ENCODE data around the gene VWCE.
A peak's percentile ranks its signal among the peaks of the same experiment; 100 is the strongest.

The VWCE gene

GRCh38 chr11:61294717-61295595, at the start of gene VWCE:
TSS of gene VWCE (minus strand) at chr11:61295316. CDS start at chr11:61295037, 279 bp downstream.
- DNase-seq (ENCODE audit: low read depth in 2 of 2): peak in 1 of 2 donors; percentile 56

GRCh38 chr11:61343792-61344745, 49.0 kb upstream of the VWCE start:
- no peak for DNase-seq (ENCODE audit: low read depth in 2 of 2)

GRCh38 chr11:61342207-61342803, 47.2 kb upstream of the VWCE start:
- DNase-seq (ENCODE audit: low read depth in 2 of 2): no peak

GRCh38 chr11:61341706-61342105, 46.6 kb upstream of the VWCE start:
- no peak for DNase-seq (ENCODE audit: low read depth in 2 of 2)

GRCh38 chr11:61340979-61341378, 45.9 kb upstream of the VWCE start:
- DNase-seq (ENCODE audit: low read depth in 2 of 2): no peak

- DNase-seq (ENCODE audit: low read depth in 2 of 2): no peak
These were observed 44.4 kb upstream of the VWCE start for GRCh38 chr11:61339490-61339878.

- no peak for DNase-seq (ENCODE audit: low read depth in 2 of 2)
These were observed 43.8 kb upstream of the VWCE start for GRCh38 chr11:61338783-61339489.

GRCh38 chr11:61337706-61338470, 42.8 kb upstream of the VWCE start:
- DNase-seq (ENCODE audit: low read depth in 2 of 2): no peak

- peak; percentile 66 to 68 for DNase-seq (ENCODE audit: low read depth in 2 of 2)
These were observed 41.2 kb upstream of the VWCE start for GRCh38 chr11:61336171-61336935.

GRCh38 chr11:61335355-61335710, 40.2 kb upstream of the VWCE start:
- no peak for DNase-seq (ENCODE audit: low read depth in 2 of 2)

- no peak for DNase-seq (ENCODE audit: low read depth in 2 of 2)
These were observed 39.6 kb upstream of the VWCE start for GRCh38 chr11:61334434-61335354.

- DNase-seq (ENCODE audit: low read depth in 2 of 2): peak in 1 of 2 donors; percentile 6
These were observed 38.7 kb upstream of the VWCE start for GRCh38 chr11:61333550-61334433.

- DNase-seq (ENCODE audit: low read depth in 2 of 2): peak; percentile 91 to 96
These were observed 37.9 kb upstream of the VWCE start, which contains the start of the genes DDB1 and TKFC for GRCh38 chr11:61332797-61333549. TSS of gene DDB1 (minus strand) at chr11:61333105. CDS start at chr11:61332968, 137 bp downstream. TSS of gene TKFC (plus strand) at chr11:61333228. CDS start at chr11:61334729, 1,501 bp downstream.

- no peak for DNase-seq (ENCODE audit: low read depth in 2 of 2)
These were observed 37.2 kb upstream of the VWCE start for GRCh38 chr11:61332281-61332796.

- DNase-seq (ENCODE audit: low read depth in 2 of 2): no peak
These were observed 36.5 kb upstream of the VWCE start for GRCh38 chr11:61331651-61332050.

- no peak for DNase-seq (ENCODE audit: low read depth in 2 of 2)
These were observed 34.8 kb upstream of the VWCE start for GRCh38 chr11:61329871-61330270.

- DNase-seq (ENCODE audit: low read depth in 2 of 2): no peak
These were observed 33.2 kb upstream of the VWCE start for GRCh38 chr11:61328351-61328750.
